ENCODE results near the gene PGGHG. TPM values are rescaled to one million over a fixed set of nuclear protein-coding genes. Genes with fewer than 3 reads are reported as not detected.
"Not testable (repeated sequence)": the region's sequence is repeated elsewhere in the genome, so short reads cannot be mapped to it uniquely, and the experiment has no call there.

PGGHG gene
- total RNA-seq, 2 donors from 2014 or later, result 17.0 to 24.9 TPM

- no peaks in the 10 kb centered on the region for H3K9me3 Mint-ChIP-seq
- peaks cover 34% of the 10 kb centered on the region in 2 donors for H3K4me1 Mint-ChIP-seq (ENCODE audit: low read depth in 2 of 2)
- H3K27me3 Mint-ChIP-seq, result peaks cover 0 to 2% of the 10 kb centered on the region in 2 donors
- H3K36me3 Mint-ChIP-seq, result no peaks in the 10 kb centered on the region
- DNase-seq (ENCODE audit: low spot score) (no peak), ATAC-seq (no peak)
- peak overlapping the region; percentile 35 to 84 for H3K27ac Mint-ChIP-seq
- no peak overlapping the region for H3K4me3 Mint-ChIP-seq
Measured at GRCh38 chr11:304915-305843, 16.3 kb downstream of the PGGHG start.

- ATAC-seq, result no peak
- Mint-ChIP-seq H3K4me3 (no peak overlapping the region), H3K36me3 (no peaks in the 10 kb centered on the region), H3K27ac (peak overlapping the region; percentile 35 to 84), H3K27me3 (peaks cover 0 to 2% of the 10 kb centered on the region in 2 donors), H3K9me3 (no peaks in the 10 kb centered on the region), H3K4me1 (ENCODE audit: low read depth in 2 of 2) (peaks cover 34% of the 10 kb centered on the region in 2 donors)
- no peak for DNase-seq (ENCODE audit: low spot score)
Measured at GRCh38 chr11:305844-306211, 16.9 kb downstream of the PGGHG start.

- H3K9me3 Mint-ChIP-seq, result no peaks in the 10 kb centered on the region
- no peak for DNase-seq (ENCODE audit: low spot score)
- peak overlapping the region; percentile 65 to 76 for H3K27ac Mint-ChIP-seq
- H3K4me3 Mint-ChIP-seq, result peak overlapping the region; percentile 15
- H3K4me1 Mint-ChIP-seq (ENCODE audit: low read depth in 2 of 2), result peaks cover 36% of the 10 kb centered on the region in 2 donors
- peaks cover 0 to 2% of the 10 kb centered on the region in 2 donors for H3K27me3 Mint-ChIP-seq
- H3K36me3 Mint-ChIP-seq, result no peaks in the 10 kb centered on the region
- ATAC-seq, result no peak
Measured at GRCh38 chr11:306645-307371, 17.9 kb downstream of the PGGHG start.

- peak; percentile 76 to 77 for ATAC-seq
Measured at GRCh38 chr11:307766-308708, 19.1 kb downstream of the PGGHG start, which contains the start of gene IFITM2. Gene IFITM2, plus strand, starts transcription at chr11:307816. Its CDS starts 377 bp downstream, at chr11:308193.

GRCh38 chr11:308740-309665, 20.1 kb downstream of the PGGHG start:
- not testable (repeated sequence) for H3K9me3 Mint-ChIP-seq; H3K27me3 Mint-ChIP-seq; DNase-seq (ENCODE audit: low spot score); H3K36me3 Mint-ChIP-seq
- peaks cover 53% of the 10 kb centered on the region in 2 donors for H3K4me1 Mint-ChIP-seq (ENCODE audit: low read depth in 2 of 2)
- H3K4me3 Mint-ChIP-seq, result peak overlapping the region; percentile 90
- peak overlapping the region; percentile 76 to 81 for H3K27ac Mint-ChIP-seq
- peak; percentile 4 to 5 for ATAC-seq

More at GRCh38 chr11:307766-308708, 19.1 kb downstream of the PGGHG start, which contains the start of gene IFITM2:
- H3K27me3 Mint-ChIP-seq, H3K9me3 Mint-ChIP-seq, H3K36me3 Mint-ChIP-seq: not testable (repeated sequence)
- Mint-ChIP-seq H3K27ac (peak within 1 kb of the TSS; percentile 76 to 81), H3K4me3 (peak within 1 kb of the TSS; percentile 90), H3K4me1 (ENCODE audit: low read depth in 2 of 2) (peaks cover 44 to 45% of the 10 kb centered on the region in 2 donors)
- peak; percentile 86 for DNase-seq (ENCODE audit: low spot score)

- ATAC-seq; DNase-seq (ENCODE audit: low spot score); H3K36me3 Mint-ChIP-seq; H3K27me3 Mint-ChIP-seq; H3K9me3 Mint-ChIP-seq: not testable (repeated sequence)
- H3K4me3 Mint-ChIP-seq, result peak overlapping the region; percentile 90
- H3K4me1 Mint-ChIP-seq (ENCODE audit: low read depth in 2 of 2), result peaks cover 59 to 62% of the 10 kb centered on the region in 2 donors
- peak overlapping the region; percentile 76 to 81 for H3K27ac Mint-ChIP-seq
Measured at GRCh38 chr11:309979-310572, 21.1 kb downstream of the PGGHG start.

- ATAC-seq, result peak; percentile 45 to 68
- H3K27ac Mint-ChIP-seq, result peak overlapping the region; percentile 85 to 90
- H3K4me3 Mint-ChIP-seq, result peak overlapping the region; percentile 88
- not testable (repeated sequence) for H3K36me3 Mint-ChIP-seq; DNase-seq (ENCODE audit: low spot score); H3K9me3 Mint-ChIP-seq; H3K27me3 Mint-ChIP-seq
- peaks cover 50 to 58% of the 10 kb centered on the region in 2 donors for H3K4me1 Mint-ChIP-seq (ENCODE audit: low read depth in 2 of 2)
Measured at GRCh38 chr11:311013-311748, 22.3 kb downstream of the PGGHG start.

GRCh38 chr11:312092-312816, 23.3 kb downstream of the PGGHG start:
- ATAC-seq (no peak), DNase-seq (ENCODE audit: low spot score) (no peak)
- H3K4me1 Mint-ChIP-seq (ENCODE audit: low read depth in 2 of 2), result peaks cover 60 to 64% of the 10 kb centered on the region in 2 donors
- no peaks in the 10 kb centered on the region for H3K36me3 Mint-ChIP-seq
- H3K9me3 Mint-ChIP-seq, result no peaks in the 10 kb centered on the region
- no peaks in the 10 kb centered on the region for H3K27me3 Mint-ChIP-seq
- peak overlapping the region; percentile 85 to 90 for H3K27ac Mint-ChIP-seq
- peak overlapping the region; percentile 88 for H3K4me3 Mint-ChIP-seq

GRCh38 chr11:313304-313786, 24.4 kb downstream of the PGGHG start:
- Mint-ChIP-seq H3K4me3 (peak overlapping the region; percentile 88), H3K27me3 (no peaks in the 10 kb centered on the region), H3K9me3 (no peaks in the 10 kb centered on the region), H3K27ac (peak overlapping the region; percentile 85 to 90), H3K36me3 (no peaks in the 10 kb centered on the region), H3K4me1 (ENCODE audit: low read depth in 2 of 2) (peaks cover 60 to 63% of the 10 kb centered on the region in 2 donors)
- no peak for DNase-seq (ENCODE audit: low spot score)
- ATAC-seq, result no peak

GRCh38 chr11:313787-314553, 25.0 kb downstream of the PGGHG start, which contains the start of gene IFITM1:
Gene IFITM1, plus strand, starts transcription at chr11:314040. Its CDS starts 131 bp downstream, at chr11:314171.
- no peaks in the 10 kb centered on the region for H3K9me3 Mint-ChIP-seq
- H3K27me3 Mint-ChIP-seq, result no peaks in the 10 kb centered on the region
- ATAC-seq (peak; percentile 73 to 75), DNase-seq (ENCODE audit: low spot score) (peak; percentile 81)
- peak within 1 kb of the TSS; percentile 85 to 90 for H3K27ac Mint-ChIP-seq
- peak within 1 kb of the TSS; percentile 88 for H3K4me3 Mint-ChIP-seq
- H3K4me1 Mint-ChIP-seq (ENCODE audit: low read depth in 2 of 2), result peaks cover 55 to 57% of the 10 kb centered on the region in 2 donors
- no peaks in the 10 kb centered on the region for H3K36me3 Mint-ChIP-seq

Data from natural killer cell treated with Interleukin-12 subunit alpha and Interleukin-12 subunit beta and Interleukin-15 and Interleukin-18, amount 100 ng/mL, for 72 hours (primary cell).